HG03066 (cell line): ENCODE data around the gene INAFM2.

Experiments
- ATAC-seq: cut with Tn5 transposase; IDR thresholded peaks from one replicate; pipeline ENCODE4 v1.9.1; 2021; ENCODE audit warnings: low read depth; ENCODE audit not compliant: unreplicated experiment

The INAFM2 gene

GRCh38 chr15:40357723-40358470 is 34.4 kb downstream of the INAFM2 start, which contains the start of gene DISP2:
Gene DISP2, plus strand, starts transcription at chr15:40358219. Its CDS starts 103 bp downstream, at chr15:40358322.
- peak; percentile 69 for ATAC-seq

GRCh38 chr15:40358471-40359353 is 35.2 kb downstream of the INAFM2 start:
- peak; percentile 6 for ATAC-seq

GRCh38 chr15:40360015-40360414 is 36.5 kb downstream of the INAFM2 start:
- ATAC-seq: no peak

- no peak for ATAC-seq
Measured at GRCh38 chr15:40361640-40362039, 38.1 kb downstream of the INAFM2 start.

- no peak for ATAC-seq
Measured at GRCh38 chr15:40363611-40364010, 40.1 kb downstream of the INAFM2 start.

GRCh38 chr15:40364251-40364650 is 40.8 kb downstream of the INAFM2 start:
- no peak for ATAC-seq

- no peak for ATAC-seq
Measured at GRCh38 chr15:40365016-40365415, 41.5 kb downstream of the INAFM2 start.

GRCh38 chr15:40365624-40366456 is 42.3 kb downstream of the INAFM2 start:
- ATAC-seq: no peak

GRCh38 chr15:40366457-40367370 is 43.2 kb downstream of the INAFM2 start:
- ATAC-seq: no peak

GRCh38 chr15:40367371-40367685 is 43.8 kb downstream of the INAFM2 start:
- no peak for ATAC-seq

GRCh38 chr15:40367686-40368611 is 44.5 kb downstream of the INAFM2 start:
- peak; percentile 75 for ATAC-seq

- no peak for ATAC-seq
Measured at GRCh38 chr15:40368719-40369473, 45.4 kb downstream of the INAFM2 start.

- no peak for ATAC-seq
Measured at GRCh38 chr15:40369474-40369869, 46.0 kb downstream of the INAFM2 start.

- ATAC-seq: no peak
Measured at GRCh38 chr15:40369971-40370370, 46.5 kb downstream of the INAFM2 start.

GRCh38 chr15:40372981-40373380 is 49.5 kb downstream of the INAFM2 start:
- no peak for ATAC-seq
